Mammary epithelial cell (primary cell): ENCODE data around the gene MYPN.

Experiments used
- CTCF ChIP-seq, 2 donors: IDR thresholded peaks in 1 of 2; conservative IDR thresholded peaks in 1 of 2; 2 replicates each; pipeline ENCODE4 v1.5.1; 2011 to 2012; ENCODE audit warnings: inconsistent platforms in 2 of 2, low read length in 2 of 2, mild to moderate bottlenecking in 2 of 2, control low read depth in 1 of 2, low read depth in 1 of 2; ENCODE audit not compliant: insufficient read depth in 1 of 2; ENCODE audit errors: extremely low read depth in 1 of 2
- EZH2 ChIP-seq: IDR thresholded peaks from 2 replicates; pipeline ENCODE4 v1.6.1; 2012; ENCODE audit warnings: low read length, inconsistent platforms, borderline replicate concordance

GRCh38 chr10:68172324-68172723 lies 63.0 kb downstream of the MYPN start:
- TF ChIP-seq EZH2 (no peak), CTCF (conservative IDR thresholded peaks at IDR 0.05 in 1 of 2, IDR thresholded peaks at IDR 0.05 in 1 of 2; ENCODE audit: extremely low read depth in 1 of 2, insufficient read depth in 1 of 2, low read depth in 1 of 2, low read length in 2 of 2) (no peak)
